Vagina (tissue), 2 donors: ENCODE measurements around the gene SEC23IP. TPM values are rescaled to one million over a fixed set of nuclear protein-coding genes. Genes with fewer than 3 reads are reported as not detected.

Experiments
- DNase-seq, 2 donors: peaks; one replicate each; pipeline ENCODE4 v3.0.0-alpha.2; 2017; ENCODE audit errors: extremely low spot score in 2 of 2
- H3K27ac ChIP-seq: fragments of 200-600 bp; sonication (generic); one replicate; pipeline ENCODE4 v1.5.1; 2019
- H3K27me3 ChIP-seq: fragments of 200-600 bp; sonication (generic); one replicate; pipeline ENCODE4 v1.5.1; 2019
- H3K36me3 ChIP-seq, 2 donors: fragments of 200-600 bp; sonication (generic); one replicate each; pipeline ENCODE4 v1.5.1; 2017 to 2019
- H3K4me1 ChIP-seq: fragments of 200-600 bp; sonication (generic); one replicate; pipeline ENCODE4 v1.5.1; 2019
- H3K4me3 ChIP-seq, 2 donors: fragments of 200-600 bp; sonication (generic); 1 replicate in 1 of 2; 2 replicates in 1 of 2; pipeline ENCODE4 v1.5.1; 2016 to 2019
- H3K9me3 ChIP-seq: fragments of 200-600 bp; sonication (generic); one replicate; pipeline ENCODE4 v1.5.1; 2019
- POLR2A ChIP-seq, 2 donors: fragments of 450-650 bp; IDR thresholded peaks; one replicate each; pipeline ENCODE4 v1.6.1; 2017; ENCODE audit warnings: antibody characterized with exemption in 2 of 2, mild to moderate bottlenecking in 2 of 2, moderate library complexity in 2 of 2
- POLR2AphosphoS5 ChIP-seq, 2 donors: sonication (generic); formaldehyde crosslinking; IDR thresholded peaks; one replicate each; pipeline ENCODE4 v1.9.0; 2017; ENCODE audit warnings: antibody characterized with exemption in 2 of 2, mild to moderate bottlenecking in 2 of 2, low read depth in 1 of 2; ENCODE audit not compliant: insufficient read depth in 1 of 2
- intact Hi-C: fragments of 100-400 bp; cut with DNase I; formaldehyde crosslinking; loops from one replicate; pipeline ENCODE4 v1.15.1; 2023
- total RNA-seq: library from RNA; depleted of rRNA; stranded (reverse); fragments of >200 nt; gene quantifications from one replicate; pipeline ENCODE4 v1.2.3, GENCODE V29; 2016
- TF ChIP-seq, protein P1 (sequence below), 3 experiments: fragments of 450-650 bp in 2 of 3; fragments of 200-600 bp in 1 of 3; sonication (generic) in 1 of 3; IDR thresholded peaks; one replicate each; pipeline ENCODE4 v1.5.1; 2017 to 2019; ENCODE audit warnings: antibody characterized with exemption in 3 of 3, mild to moderate bottlenecking in 2 of 3, moderate library complexity in 2 of 3

Gene SEC23IP
- total RNA-seq, 1 donor from 2014 or later = 15.5 TPM

DNA sequence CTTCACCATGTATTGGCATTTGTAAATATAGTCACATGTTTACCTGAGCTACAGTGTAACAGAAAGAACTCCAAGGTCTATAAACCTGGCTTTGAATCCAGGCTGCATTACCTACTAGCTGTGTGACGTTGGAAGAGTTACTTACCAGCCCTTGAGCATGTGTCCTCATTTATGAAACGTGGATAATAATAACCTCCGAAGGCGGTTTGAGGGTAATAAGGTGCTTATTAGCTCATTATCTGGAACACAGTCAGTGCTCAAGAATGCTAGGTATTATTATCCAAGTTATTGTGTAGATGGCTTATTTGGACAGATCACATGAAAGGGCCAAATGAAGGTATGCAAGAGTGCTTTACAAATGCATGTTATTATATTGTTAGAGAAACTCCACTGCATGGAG, 64.9 kb downstream of the SEC23IP start:
- no peak for DNase-seq
- no peaks in the 10 kb centered on the region for H3K9me3 ChIP-seq
- no peak overlapping the region for H3K4me3 ChIP-seq
- no peaks in the 10 kb centered on the region for H3K27me3 ChIP-seq
- H3K4me1 ChIP-seq = no peaks in the 10 kb centered on the region
- no peak overlapping the region for H3K27ac ChIP-seq
- intact Hi-C loops = no loop called here
- TF ChIP-seq, protein P1, sequence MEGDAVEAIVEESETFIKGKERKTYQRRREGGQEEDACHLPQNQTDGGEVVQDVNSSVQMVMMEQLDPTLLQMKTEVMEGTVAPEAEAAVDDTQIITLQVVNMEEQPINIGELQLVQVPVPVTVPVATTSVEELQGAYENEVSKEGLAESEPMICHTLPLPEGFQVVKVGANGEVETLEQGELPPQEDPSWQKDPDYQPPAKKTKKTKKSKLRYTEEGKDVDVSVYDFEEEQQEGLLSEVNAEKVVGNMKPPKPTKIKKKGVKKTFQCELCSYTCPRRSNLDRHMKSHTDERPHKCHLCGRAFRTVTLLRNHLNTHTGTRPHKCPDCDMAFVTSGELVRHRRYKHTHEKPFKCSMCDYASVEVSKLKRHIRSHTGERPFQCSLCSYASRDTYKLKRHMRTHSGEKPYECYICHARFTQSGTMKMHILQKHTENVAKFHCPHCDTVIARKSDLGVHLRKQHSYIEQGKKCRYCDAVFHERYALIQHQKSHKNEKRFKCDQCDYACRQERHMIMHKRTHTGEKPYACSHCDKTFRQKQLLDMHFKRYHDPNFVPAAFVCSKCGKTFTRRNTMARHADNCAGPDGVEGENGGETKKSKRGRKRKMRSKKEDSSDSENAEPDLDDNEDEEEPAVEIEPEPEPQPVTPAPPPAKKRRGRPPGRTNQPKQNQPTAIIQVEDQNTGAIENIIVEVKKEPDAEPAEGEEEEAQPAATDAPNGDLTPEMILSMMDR (IDR thresholded peaks at IDR 0.05) = no peak
- TF ChIP-seq POLR2AphosphoS5 (IDR thresholded peaks at IDR 0.05; ENCODE audit: insufficient read depth in 1 of 2, low read depth in 1 of 2) (no peak), POLR2A (IDR thresholded peaks at IDR 0.05) (no peak)
- H3K36me3 ChIP-seq = no peaks in the 10 kb centered on the region

- Histone ChIP-seq H3K4me3 (no peak overlapping the region), H3K27ac (no peak overlapping the region), H3K36me3 (no peaks in the 10 kb centered on the region), H3K4me1 (no peaks in the 10 kb centered on the region), H3K9me3 (no peaks in the 10 kb centered on the region), H3K27me3 (no peaks in the 10 kb centered on the region)
- DNase-seq = no peak
- TF ChIP-seq, protein P1 (IDR thresholded peaks at IDR 0.05) = no peak
- TF ChIP-seq POLR2A (IDR thresholded peaks at IDR 0.05) = no peak
- no peak for TF ChIP-seq POLR2AphosphoS5 (IDR thresholded peaks at IDR 0.05; ENCODE audit: insufficient read depth in 1 of 2, low read depth in 1 of 2)
- intact Hi-C loops = no loop called here
Observed at GRCh38 chr10:119962837-119963236, 70.3 kb downstream of the SEC23IP start.

DNA sequence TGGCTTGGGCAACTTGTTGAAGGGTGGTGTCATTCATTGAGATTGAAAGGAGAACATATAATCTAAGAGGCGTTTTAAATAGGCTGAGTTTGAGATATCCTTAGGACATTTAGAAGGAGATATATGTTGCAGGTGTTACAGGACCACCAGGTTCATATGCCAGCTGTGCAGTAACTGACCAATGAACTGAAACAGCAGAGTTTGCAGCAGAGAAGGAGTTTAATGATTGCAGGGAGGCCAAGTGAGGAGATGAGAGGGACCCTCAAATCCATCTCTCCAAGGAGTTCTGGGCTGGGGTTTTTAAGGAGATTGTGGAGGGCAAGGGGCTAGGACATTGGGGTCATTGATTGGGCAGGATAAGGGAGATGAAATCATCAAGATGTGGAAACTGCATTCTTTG, 74.5 kb downstream of the SEC23IP start:
- intact Hi-C loops = no loop called here
- Histone ChIP-seq H3K36me3 (no peaks in the 10 kb centered on the region), H3K4me1 (no peaks in the 10 kb centered on the region), H3K27ac (no peak overlapping the region), H3K9me3 (no peaks in the 10 kb centered on the region), H3K4me3 (no peak overlapping the region), H3K27me3 (no peaks in the 10 kb centered on the region)
- DNase-seq = no peak
- TF ChIP-seq POLR2AphosphoS5 (IDR thresholded peaks at IDR 0.05; ENCODE audit: insufficient read depth in 1 of 2, low read depth in 1 of 2) (no peak), POLR2A (IDR thresholded peaks at IDR 0.05) (no peak)
- TF ChIP-seq, protein P1 (IDR thresholded peaks at IDR 0.05) = no peak

DNA sequence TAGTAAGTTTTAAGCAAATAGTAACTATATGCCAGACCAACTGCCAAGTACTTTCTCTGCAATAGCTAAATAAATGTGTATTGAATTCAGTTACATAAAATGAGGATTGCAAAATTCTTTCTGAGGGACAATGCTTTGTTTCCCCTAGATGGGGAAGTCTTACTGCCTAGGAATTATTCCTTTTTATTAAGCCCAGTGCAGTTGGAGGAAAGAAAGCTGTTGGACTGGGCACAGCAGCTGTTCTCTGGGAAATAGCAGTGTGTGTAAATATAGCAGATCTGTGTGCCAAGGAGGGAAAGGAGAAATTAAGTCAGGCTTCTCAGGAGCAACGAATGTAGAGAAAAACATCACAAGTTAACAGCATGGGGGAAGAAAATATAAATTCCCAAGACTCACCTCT, 77.1 kb downstream of the SEC23IP start:
- Histone ChIP-seq H3K9me3 (no peaks in the 10 kb centered on the region), H3K36me3 (no peaks in the 10 kb centered on the region), H3K4me1 (no peaks in the 10 kb centered on the region), H3K4me3 (no peak overlapping the region), H3K27me3 (no peaks in the 10 kb centered on the region), H3K27ac (no peak overlapping the region)
- DNase-seq = no peak
- TF ChIP-seq, protein P1 (IDR thresholded peaks at IDR 0.05) = no peak
- no peak for TF ChIP-seq POLR2AphosphoS5 (IDR thresholded peaks at IDR 0.05; ENCODE audit: insufficient read depth in 1 of 2, low read depth in 1 of 2)
- no peak for TF ChIP-seq POLR2A (IDR thresholded peaks at IDR 0.05)
- intact Hi-C loops = no loop called here

DNA sequence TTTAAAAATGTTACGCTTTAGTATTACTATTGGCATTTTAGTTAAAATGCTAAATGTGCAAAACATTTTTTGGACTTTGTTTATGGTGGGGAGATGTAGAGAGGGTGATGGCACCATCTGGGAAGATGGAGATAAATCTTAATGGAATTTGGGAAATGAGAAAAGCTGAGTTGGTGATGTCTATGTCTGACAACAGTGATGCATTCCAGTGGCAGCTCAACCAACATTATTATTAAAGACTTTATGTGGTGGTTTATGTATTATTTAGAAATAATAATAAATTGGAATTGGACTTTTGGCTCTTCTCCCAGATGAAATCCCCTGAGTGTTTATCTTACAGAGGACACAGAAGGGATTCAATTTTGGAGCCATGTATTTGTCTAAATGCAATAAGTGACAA, 77.6 kb downstream of the SEC23IP start:
- no peaks in the 10 kb centered on the region for H3K36me3 ChIP-seq
- no peaks in the 10 kb centered on the region for H3K4me1 ChIP-seq
- intact Hi-C loops = no loop called here
- no peaks in the 10 kb centered on the region for H3K27me3 ChIP-seq
- no peak overlapping the region for H3K4me3 ChIP-seq
- TF ChIP-seq, protein P1 (IDR thresholded peaks at IDR 0.05) = no peak
- TF ChIP-seq POLR2A (IDR thresholded peaks at IDR 0.05) (no peak), POLR2AphosphoS5 (IDR thresholded peaks at IDR 0.05; ENCODE audit: insufficient read depth in 1 of 2, low read depth in 1 of 2) (no peak)
- no peak for DNase-seq
- H3K27ac ChIP-seq = no peak overlapping the region
- H3K9me3 ChIP-seq = no peaks in the 10 kb centered on the region
